Stomach (tissue), 9 donors: ENCODE measurements around the gene TBC1D1. TPM values are rescaled to one million over a fixed set of nuclear protein-coding genes. Genes with fewer than 3 reads are reported as not detected.

Experiments used
- DNase-seq, 2 donors: peaks; one replicate each; pipeline versions ENCODE4 v3.0.0 to v3.0.0-alpha.2; 2013 to 2019
- H3K27ac ChIP-seq, 5 donors: fragments of 200-600 bp in 4 of 5; sonication (generic) in 4 of 5; one replicate each; pipeline ENCODE4 v1.5.1; 2013 to 2019; ENCODE audit warnings: mild to moderate bottlenecking in 1 of 5, moderate library complexity in 1 of 5
- H3K27me3 ChIP-seq, 3 donors: fragments of 200-600 bp; sonication (generic); one replicate each; pipeline ENCODE4 v1.5.1; 2017 to 2019; ENCODE audit warnings: mixed run types in 1 of 3
- H3K36me3 ChIP-seq, 4 donors: fragments of 200-600 bp; sonication (generic); 1 replicate in 3 of 4; 2 replicates in 1 of 4; pipeline ENCODE4 v1.5.1; 2016 to 2019
- H3K4me1 ChIP-seq, 4 donors: fragments of 200-600 bp; sonication (generic); one replicate each; pipeline ENCODE4 v1.5.1; 2016 to 2019
- H3K4me3 ChIP-seq, 4 donors: fragments of 200-600 bp; sonication (generic) in 3 of 4; one replicate each; pipeline ENCODE4 v1.5.1; 2016 to 2019; ENCODE audit warnings: mild to moderate bottlenecking in 1 of 4
- H3K9me3 ChIP-seq, 4 donors: fragments of 200-600 bp; sonication (generic); one replicate each; pipeline ENCODE4 v1.5.1; 2016 to 2019
- EP300 ChIP-seq: sonication (generic); formaldehyde crosslinking; IDR thresholded peaks from one replicate; pipeline ENCODE4 v1.6.1; 2017; ENCODE audit warnings: antibody characterized with exemption
- POLR2A ChIP-seq, 4 donors: fragments of 450-650 bp; IDR thresholded peaks; one replicate each; pipeline ENCODE4 v1.6.1; 2016; ENCODE audit warnings: antibody characterized with exemption in 4 of 4, control low read depth in 2 of 4, mild to moderate bottlenecking in 1 of 4, moderate library complexity in 1 of 4
- POLR2AphosphoS5 ChIP-seq, 3 donors: sonication (generic); formaldehyde crosslinking; IDR thresholded peaks; one replicate each; pipeline ENCODE4 v1.6.1; 2016; ENCODE audit warnings: antibody characterized with exemption in 3 of 3
- WGBS, 5 donors: extraction: QIAGEN DNeasy Blood & Tissue Kit in 3 of 5; methylation state at CpG; one replicate each; pipeline versions ENCODE4 v1.1.5 to v1.1.7; 2013 to 2018; 5-methylcytosine and 5-hydroxymethylcytosine counted together
- intact Hi-C: fragments of 100-400 bp; cut with DNase I; formaldehyde crosslinking; loops from one replicate; pipeline ENCODE4 v1.15.1; 2023; ENCODE audit warnings: low total_unique reads
- polyA plus RNA-seq, 3 donors: library from polyadenylated mRNA; stranded (reverse); fragments of 200-250 nt; gene quantifications; one replicate each; pipeline ENCODE4 v1.2.3, GENCODE V29; 2013
- total RNA-seq, 5 donors: library from RNA; depleted of rRNA; stranded (reverse); fragments of >200 nt; gene quantifications; one replicate each; pipeline versions ENCODE4 v1.1.0 to v1.2.3, GENCODE V29; 2014 to 2016
- TF ChIP-seq, protein P1 (sequence below), 7 experiments: fragments of 450-650 bp in 4 of 7; fragments of 200-600 bp in 3 of 7; sonication (generic) in 3 of 7; IDR thresholded peaks; one replicate each; pipeline ENCODE4 v1.5.1; 2016 to 2019; ENCODE audit warnings: antibody characterized with exemption in 7 of 7, control low read depth in 2 of 7, mild to moderate bottlenecking in 1 of 7
- donor health status: healthy with polysubstance abuse.
- donor health status: Bipolar disorder and iron deficiency.
- donor health status: healthy.

Gene TBC1D1
- total and polyA plus RNA-seq, 8 donors: 18.8 to 165 (median 49.5) TPM

DNA sequence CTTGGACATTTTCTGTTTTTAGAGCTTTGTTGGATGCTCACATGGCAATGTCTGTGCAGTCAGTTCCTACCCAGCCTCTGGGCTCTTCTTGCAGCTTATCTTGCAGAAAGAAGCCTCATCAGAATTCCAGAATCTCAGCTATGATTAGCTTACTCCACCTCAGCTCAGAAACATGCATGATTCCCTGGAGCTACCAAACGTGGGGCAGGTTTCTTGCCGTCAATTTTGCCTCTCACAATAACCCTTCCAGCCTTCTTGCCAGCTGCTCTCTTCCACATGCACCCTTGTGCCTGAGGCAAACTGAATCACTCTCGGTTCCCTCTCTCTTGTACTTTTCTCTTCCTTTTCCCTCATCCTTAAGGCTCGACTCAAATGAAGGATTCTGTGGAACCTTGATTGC, 210.7 kb downstream of the TBC1D1 start:
- intact Hi-C loops: no loop called here
- H3K36me3 ChIP-seq: peaks cover 22 to 74% (median 45%) of the 10 kb centered on the region in 4 donors

GRCh38 chr4:38102957-38103588, 212.2 kb downstream of the TBC1D1 start:
- peaks cover 4 to 46% (median 15%) of the 10 kb centered on the region in 4 donors for H3K4me1 ChIP-seq
- no peak overlapping the region for H3K4me3 ChIP-seq
- WGBS, 5 donors: 77 to 88% (median 84%) methylated on average over 7 of the region's 7 CpGs
- H3K36me3 ChIP-seq: peaks cover 17 to 74% (median 48%) of the 10 kb centered on the region in 4 donors
- no peak for DNase-seq
- intact Hi-C loops: no loop called here
- H3K27ac ChIP-seq: no peak overlapping the region
- H3K9me3 ChIP-seq: no peaks in the 10 kb centered on the region
- TF ChIP-seq, protein P1, sequence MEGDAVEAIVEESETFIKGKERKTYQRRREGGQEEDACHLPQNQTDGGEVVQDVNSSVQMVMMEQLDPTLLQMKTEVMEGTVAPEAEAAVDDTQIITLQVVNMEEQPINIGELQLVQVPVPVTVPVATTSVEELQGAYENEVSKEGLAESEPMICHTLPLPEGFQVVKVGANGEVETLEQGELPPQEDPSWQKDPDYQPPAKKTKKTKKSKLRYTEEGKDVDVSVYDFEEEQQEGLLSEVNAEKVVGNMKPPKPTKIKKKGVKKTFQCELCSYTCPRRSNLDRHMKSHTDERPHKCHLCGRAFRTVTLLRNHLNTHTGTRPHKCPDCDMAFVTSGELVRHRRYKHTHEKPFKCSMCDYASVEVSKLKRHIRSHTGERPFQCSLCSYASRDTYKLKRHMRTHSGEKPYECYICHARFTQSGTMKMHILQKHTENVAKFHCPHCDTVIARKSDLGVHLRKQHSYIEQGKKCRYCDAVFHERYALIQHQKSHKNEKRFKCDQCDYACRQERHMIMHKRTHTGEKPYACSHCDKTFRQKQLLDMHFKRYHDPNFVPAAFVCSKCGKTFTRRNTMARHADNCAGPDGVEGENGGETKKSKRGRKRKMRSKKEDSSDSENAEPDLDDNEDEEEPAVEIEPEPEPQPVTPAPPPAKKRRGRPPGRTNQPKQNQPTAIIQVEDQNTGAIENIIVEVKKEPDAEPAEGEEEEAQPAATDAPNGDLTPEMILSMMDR (IDR thresholded peaks at IDR 0.05): no peak
- TF ChIP-seq POLR2A (IDR thresholded peaks at IDR 0.05) (no peak), EP300 (no peak), POLR2AphosphoS5 (IDR thresholded peaks at IDR 0.05) (no peak)
- H3K27me3 ChIP-seq: no peaks in the 10 kb centered on the region

More for the DNA sequence above, 210.7 kb downstream of the TBC1D1 start:
- H3K4me1 ChIP-seq: peaks cover under 1 to 37% (median 10%) of the 10 kb centered on the region in 4 donors
- H3K27ac ChIP-seq: no peak overlapping the region
- 76 to 91% (median 87%) methylated on average over 4 of the region's 4 CpGs for WGBS, 5 donors
- no peaks in the 10 kb centered on the region for H3K27me3 ChIP-seq
- no peaks in the 10 kb centered on the region for H3K9me3 ChIP-seq
- H3K4me3 ChIP-seq: no peak overlapping the region
- DNase-seq: no peak
- TF ChIP-seq POLR2AphosphoS5 (IDR thresholded peaks at IDR 0.05) (no peak), EP300 (no peak)
- TF ChIP-seq, protein P1 (IDR thresholded peaks at IDR 0.05): no peak

DNA sequence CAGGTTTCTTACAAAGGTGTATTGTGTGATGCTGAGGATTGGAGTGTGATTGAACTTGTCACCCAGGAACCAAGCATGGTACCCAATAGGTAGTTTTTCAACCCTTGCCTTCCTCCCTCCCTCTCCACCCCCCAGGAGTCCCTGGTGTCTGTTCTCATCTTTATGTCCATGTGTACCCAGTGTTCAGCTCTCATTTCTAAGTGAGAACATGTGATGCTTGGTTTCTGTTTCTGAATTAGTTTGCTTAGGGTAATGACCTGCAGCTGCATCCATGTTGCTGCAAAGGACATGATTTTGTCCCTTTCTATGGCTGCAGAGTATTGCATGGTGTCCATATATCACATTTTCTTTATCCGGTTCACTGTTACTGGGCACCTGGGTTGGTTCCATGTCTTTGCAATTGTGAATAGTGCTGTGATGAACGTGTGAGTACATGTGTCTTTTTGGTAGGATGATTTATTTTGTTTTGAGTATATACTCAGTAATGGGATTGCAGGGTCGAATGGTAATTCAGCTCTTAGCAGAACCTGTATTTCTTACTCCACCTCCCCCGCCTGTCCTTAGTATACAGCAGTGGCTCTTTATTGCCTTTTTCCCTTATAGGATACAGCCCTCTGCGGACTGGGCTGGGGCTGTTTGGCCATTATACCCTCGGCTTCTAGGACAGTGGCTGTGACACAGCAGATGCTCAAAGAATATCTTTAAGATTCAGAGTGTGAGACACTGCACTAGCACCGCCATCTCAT, 214.8 kb downstream of the TBC1D1 start:
- WGBS, 5 donors: 84 to 94% (median 89%) methylated on average over 7 of the region's 7 CpGs
- Histone ChIP-seq H3K27me3 (no peaks in the 10 kb centered on the region), H3K4me1 (peaks cover 16 to 51% (median 29%) of the 10 kb centered on the region in 4 donors), H3K9me3 (no peaks in the 10 kb centered on the region), H3K27ac (no peak overlapping the region), H3K36me3 (peaks cover 17 to 80% (median 52%) of the 10 kb centered on the region in 4 donors), H3K4me3 (no peak overlapping the region)
- intact Hi-C loops: no loop called here
- TF ChIP-seq, protein P1 (IDR thresholded peaks at IDR 0.05): no peak
- TF ChIP-seq POLR2AphosphoS5 (IDR thresholded peaks at IDR 0.05) (no peak), POLR2A (IDR thresholded peaks at IDR 0.05) (no peak), EP300 (no peak)
- DNase-seq: no peak

- Histone ChIP-seq H3K27me3 (no peaks in the 10 kb centered on the region), H3K36me3 (peaks cover 13 to 73% (median 52%) of the 10 kb centered on the region in 4 donors), H3K4me3 (no peak overlapping the region), H3K9me3 (no peaks in the 10 kb centered on the region), H3K27ac (no peak overlapping the region), H3K4me1 (peaks cover 19 to 56% (median 34%) of the 10 kb centered on the region in 4 donors)
- DNase-seq: no peak
- intact Hi-C loops: no loop called here
- WGBS, 5 donors: 84 to 99% (median 93%) methylated on average over 4 of the region's 4 CpGs
- TF ChIP-seq POLR2A (IDR thresholded peaks at IDR 0.05): no peak
- TF ChIP-seq EP300: no peak
- no peak for TF ChIP-seq POLR2AphosphoS5 (IDR thresholded peaks at IDR 0.05)
Observed at GRCh38 chr4:38106311-38106710, 215.4 kb downstream of the TBC1D1 start.
